GM12878 (cell line): ENCODE results near the gene ANO10. TPM values are rescaled to one million over a fixed set of nuclear protein-coding genes. Genes with fewer than 3 reads are reported as not detected.

Experiments
- ATAC-seq: fragments of 200-7000 bp; cut with Tn5 transposase; 3 replicates; pipeline ENCODE4 v1.9.1; 2020; ENCODE audit warnings: mild to moderate bottlenecking, moderate library complexity
- BruUV-seq: library from RNA; stranded (reverse); fragments of 400-500 nt; replicated peaks from 2 replicates; lab custom pipeline; 2021; lab: Mats Ljungman, UMichigan
- CTCF ChIA-PET: fragments of 300-600 bp; sonication (Branson Sonifier 250); formaldehyde crosslinking; extraction: SDS; loops from one replicate; lab custom pipeline; 2021; ENCODE audit warnings: inconsistent platforms; lab: Yijun Ruan, JAX
- POLR2A ChIA-PET: fragments of 350-600 bp; formaldehyde crosslinking; extraction: SDS; loops from one replicate; lab custom pipeline; 2021; ENCODE audit warnings: inconsistent platforms; lab: Charles Lee
- RAD21 ChIA-PET: fragments of 300-600 bp; sonication (Branson Sonifier 250); formaldehyde crosslinking; loops from one replicate; lab custom pipeline; 2023; ENCODE audit warnings: antibody characterized with exemption; ENCODE audit not compliant: unreplicated experiment; lab: Charles Lee
- SMC1A ChIA-PET: fragments of 300-600 bp; sonication (Branson Sonifier 250); formaldehyde crosslinking; loops from one replicate; lab custom pipeline; 2023; ENCODE audit not compliant: unreplicated experiment, uncharacterized antibody; lab: Charles Lee
- DNase-seq: peaks from one replicate; pipeline ENCODE4 v3.0.0-alpha.2; 2011; ENCODE audit warnings: low read depth, low spot score
- FAIRE-seq: peaks from 3 replicates; lab custom pipeline; 2011; peaks lifted over from hg19 to GRCh38; lab: Jason Lieb, UNC
- H2AFZ ChIP-seq: 2 replicates; pipeline ENCODE4 v1.6.0; 2011; ENCODE audit warnings: low read depth, low read length, control low read depth; ENCODE audit not compliant: control insufficient read depth
- H3K27ac ChIP-seq: 2 replicates; pipeline ENCODE4 v1.5.1; 2011; ENCODE audit warnings: control low read depth; ENCODE audit not compliant: control insufficient read depth, insufficient read depth
- H3K27me3 ChIP-seq, 2 experiments: replicated peaks in 1 of 2; 2 replicates each; pipeline versions ENCODE4 v1.6.0 to v1.6.1; 2011; ENCODE audit warnings: low read length in 1 of 2; ENCODE audit not compliant: control insufficient read depth in 2 of 2, insufficient read depth in 2 of 2
- H3K36me3 ChIP-seq, 2 experiments: 2 replicates each; pipeline ENCODE4 v1.5.1; 2011; ENCODE audit warnings: low read length in 1 of 2; ENCODE audit not compliant: control insufficient read depth in 2 of 2, insufficient read depth in 2 of 2
- H3K4me1 ChIP-seq: 2 replicates; pipeline ENCODE4 v1.6.1; 2011; ENCODE audit warnings: mild to moderate bottlenecking, low read length, moderate library complexity, mixed read lengths; ENCODE audit not compliant: control insufficient read depth, insufficient read depth
- H3K4me2 ChIP-seq: 2 replicates; pipeline ENCODE4 v1.6.0; 2011; ENCODE audit warnings: control low read depth; ENCODE audit not compliant: control insufficient read depth, insufficient read depth
- H3K4me3 ChIP-seq: fragments of 200-600 bp; sonication (generic); 2 replicates; pipeline ENCODE4 v1.5.1; 2016
- H3K79me2 ChIP-seq: 2 replicates; pipeline ENCODE4 v1.6.0; 2011; ENCODE audit warnings: low read length; ENCODE audit not compliant: control insufficient read depth, insufficient read depth
- H3K9ac ChIP-seq: 2 replicates; pipeline ENCODE4 v1.8.0; 2011; ENCODE audit warnings: low read length, control low read depth, mixed read lengths; ENCODE audit not compliant: control insufficient read depth, insufficient read depth
- H3K9me3 ChIP-seq: replicated peaks from 3 replicates; pipeline ENCODE4 v1.5.1; 2011; ENCODE audit warnings: mild to moderate bottlenecking, low read length; ENCODE audit not compliant: control insufficient read depth, insufficient read depth
- H4K20me1 ChIP-seq: 2 replicates; pipeline ENCODE4 v1.6.0; 2011; ENCODE audit not compliant: control insufficient read depth, insufficient read depth
- ATF3 ChIP-seq: IDR thresholded peaks from 2 replicates; pipeline ENCODE4 v1.6.1; 2011; ENCODE audit warnings: low read depth, mild to moderate bottlenecking, low read length, moderate library complexity, borderline replicate concordance; ENCODE audit errors: extremely low read depth
- DPF2 ChIP-seq: fragments of 450-650 bp; IDR thresholded peaks from 2 replicates; pipeline ENCODE4 v1.6.1; 2017; ENCODE audit warnings: mild to moderate bottlenecking
- EP300 ChIP-seq, 2 experiments: fragments of 150-350 bp in 1 of 2; IDR thresholded peaks; 2 replicates each; pipeline ENCODE4 v1.6.1; 2011 to 2012; ENCODE audit warnings: low read depth in 2 of 2, low read length in 2 of 2, borderline replicate concordance in 1 of 2, improper control_type of control experiment in 1 of 2, inconsistent platforms in 1 of 2; ENCODE audit not compliant: control insufficient read depth in 1 of 2
- FOXK2 ChIP-seq: fragments of 450-650 bp; IDR thresholded peaks from 2 replicates; pipeline ENCODE4 v1.6.1; 2017; ENCODE audit warnings: mild to moderate bottlenecking, moderate library complexity
- KAT2A ChIP-seq: conservative IDR thresholded peaks from 2 replicates; pipeline ENCODE4 v1.6.1; 2011; ENCODE audit warnings: low read depth, low read length; ENCODE audit not compliant: control insufficient read depth
- NFYB ChIP-seq: IDR thresholded peaks from 2 replicates; pipeline ENCODE4 v1.6.1; 2011; ENCODE audit warnings: low read depth, mild to moderate bottlenecking, low read length, improper control_type of control experiment, moderate library complexity; ENCODE audit not compliant: insufficient read depth
- YBX1 ChIP-seq: fragments of 450-650 bp; IDR thresholded peaks from 2 replicates; pipeline ENCODE4 v1.6.1; 2016; ENCODE audit warnings: antibody characterized with exemption
- YY1 ChIP-seq: IDR thresholded peaks from 2 replicates; pipeline ENCODE4 v1.6.1; 2011; ENCODE audit warnings: low read depth, mild to moderate bottlenecking, low read length
- whole genome bisulfite sequencing: methylation state at CpG from one replicate; pipeline ENCODE4 v1.1.6; 2016; ENCODE audit warnings: low lambda C conversion rate; ENCODE audit not compliant: insufficient replicate concordance, insufficient coverage; ENCODE audit errors: missing lambda C conversion rate; 5-methylcytosine and 5-hydroxymethylcytosine counted together
- in situ Hi-C: fragments of 300-500 bp; cut with MboI; formaldehyde crosslinking; loops from 9 replicates; pipeline ENCODE4 v1.14.3; 2018; ENCODE audit warnings: mixed read lengths
- intact Hi-C: fragments of 100-400 bp; cut with micrococcal nuclease; formaldehyde crosslinking; loops from one replicate; pipeline ENCODE4 v1.14.2; 2022; ENCODE audit not compliant: unreplicated experiment
- polyA plus RNA-seq, 11 experiments: library from polyadenylated mRNA; depleted of rRNA in 4 of 11; unstranded in 6 of 11; stranded (reverse) in 5 of 11; fragments of >200 nt; fragmentation: Nextera tagmentation in 4 of 11; fragmentation: Illumina TruSeq in 1 of 11; extraction: Ambion mirVana in 4 of 11; extraction: Trizol in 1 of 11; gene quantifications; 1 replicate in 1 of 11; 2 replicates in 10 of 11; pipeline versions ENCODE4 v1.2.1 to v1.2.3, GENCODE V29; 2011 to 2016; ENCODE audit warnings: inconsistent platforms in 2 of 11, missing spikeins in 2 of 11, low read depth in 1 of 11
- total RNA-seq, 4 experiments: library from RNA; depleted of rRNA in 3 of 4; stranded (reverse); fragments of >200 nt in 3 of 4; fragmentation: Illumina TruSeq in 1 of 4; extraction: Trizol in 1 of 4; gene quantifications; 2 replicates each; pipeline versions ENCODE4 v1.2.1 to v1.2.3, GENCODE V29; 2013 to 2021

Gene ANO10
- total and polyA plus RNA-seq, 10 of the 15 experiments (the other 5 are each of a cell fraction or from before 2014, with no cell fraction given): 0.29 to 21.9 (median 1.6) TPM

GRCh38 chr3:43637702-43638101 is 15.9 kb upstream of the ANO10 start (continued):
- TF ChIP-seq DPF2 (no peak), NFYB (no peak), FOXK2 (no peak), ATF3 (no peak), YY1 (no peak)

- CTCF ChIA-PET: no interaction called here
- Histone ChIP-seq H3K79me2 (no peaks in the 10 kb centered on the region), H3K9ac (no peak overlapping the region), H3K9me3 (no peaks in the 10 kb centered on the region; the same call in 2 of the 3 replicates), H3K27ac (no peak overlapping the region), H3K4me1 (no peaks in the 10 kb centered on the region), H2AFZ (no peak overlapping the region), H3K27me3 (no peaks in the 10 kb centered on the region), H3K4me2 (no peak overlapping the region), H3K36me3 (no peaks in the 10 kb centered on the region), H3K4me3 (no peak overlapping the region), H4K20me1 (no peaks in the 10 kb centered on the region)
- DNase-seq (no peak), FAIRE-seq (no peak), ATAC-seq (no peak)
- SMC1A ChIA-PET: interaction anchor here (1.2 kb wide), 1 partner anchor 91 kb away, joined by 3 read pairs; no protein-coding TSS in a partner anchor
- 41% methylated on average over 7 of the region's 7 CpGs for WGBS
- TF ChIP-seq YBX1 (no peak), KAT2A (no peak), EP300 (IDR thresholded peaks at IDR 0.05; ENCODE audit: borderline replicate concordance in 1 of 2, control insufficient read depth in 1 of 2, low read depth in 2 of 2, low read length in 2 of 2) (no peak)
- intact Hi-C loops: no loop called here
- RAD21 ChIA-PET: no interaction called here
- in situ Hi-C loops: no loop called here
- POLR2A ChIA-PET: interaction anchor here (0.6 kb wide), 1 partner anchor 79 kb away, joined by 3 read pairs; no protein-coding TSS in a partner anchor
- BruUV-seq: no TSS peak
Observed at GRCh38 chr3:43632986-43633385, 11.2 kb upstream of the ANO10 start.
